AG10803 (cell line): Measurements from ENCODE around the gene IGF1R.

Source experiments
- DNase-seq: peaks from one replicate; pipeline ENCODE4 v3.0.0; 2010; ENCODE audit warnings: low read depth
- H3K4me3 ChIP-seq: 2 replicates; pipeline ENCODE4 v1.5.1; 2011; ENCODE audit warnings: mild to moderate bottlenecking, low read length, control low read depth
- TF ChIP-seq, protein P1 (sequence below): conservative IDR thresholded peaks from 2 replicates; pipeline ENCODE4 v1.5.1; 2011; ENCODE audit warnings: mild to moderate bottlenecking, low read length, control low read depth, inconsistent platforms

Gene IGF1R

DNA sequence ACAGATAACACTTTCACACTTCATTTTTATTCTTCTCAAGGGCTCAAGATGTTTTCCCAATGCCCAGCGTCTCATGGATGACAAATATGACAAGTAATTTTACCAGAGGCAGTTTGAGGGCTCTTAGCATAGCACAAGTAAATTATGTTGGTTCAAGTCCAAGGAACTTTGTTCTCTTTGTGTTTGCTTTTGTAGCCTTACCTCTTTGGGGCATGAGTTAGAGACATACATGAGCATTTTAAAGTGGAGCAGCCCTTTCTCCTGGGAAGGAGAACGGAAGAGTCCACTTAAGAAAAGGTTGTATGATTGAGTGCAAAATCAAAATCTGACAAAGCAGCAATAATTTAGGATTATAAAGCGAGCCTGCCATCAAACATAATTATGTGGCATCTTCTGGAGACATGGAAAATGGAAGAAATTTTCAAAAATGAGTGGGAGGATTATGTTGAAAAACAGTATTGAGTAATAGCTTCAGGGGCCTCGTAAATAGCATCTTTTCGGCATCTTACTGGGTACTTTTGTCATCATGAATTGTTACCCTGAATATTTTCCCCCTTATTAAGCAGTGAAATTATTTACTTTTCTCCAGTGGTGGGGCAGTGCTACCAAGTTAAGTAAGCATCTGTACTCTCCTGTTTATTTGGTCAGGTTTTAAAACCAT, 293.4 kb downstream of the IGF1R start:
- DNase-seq: no peak
- TF ChIP-seq, protein P1, sequence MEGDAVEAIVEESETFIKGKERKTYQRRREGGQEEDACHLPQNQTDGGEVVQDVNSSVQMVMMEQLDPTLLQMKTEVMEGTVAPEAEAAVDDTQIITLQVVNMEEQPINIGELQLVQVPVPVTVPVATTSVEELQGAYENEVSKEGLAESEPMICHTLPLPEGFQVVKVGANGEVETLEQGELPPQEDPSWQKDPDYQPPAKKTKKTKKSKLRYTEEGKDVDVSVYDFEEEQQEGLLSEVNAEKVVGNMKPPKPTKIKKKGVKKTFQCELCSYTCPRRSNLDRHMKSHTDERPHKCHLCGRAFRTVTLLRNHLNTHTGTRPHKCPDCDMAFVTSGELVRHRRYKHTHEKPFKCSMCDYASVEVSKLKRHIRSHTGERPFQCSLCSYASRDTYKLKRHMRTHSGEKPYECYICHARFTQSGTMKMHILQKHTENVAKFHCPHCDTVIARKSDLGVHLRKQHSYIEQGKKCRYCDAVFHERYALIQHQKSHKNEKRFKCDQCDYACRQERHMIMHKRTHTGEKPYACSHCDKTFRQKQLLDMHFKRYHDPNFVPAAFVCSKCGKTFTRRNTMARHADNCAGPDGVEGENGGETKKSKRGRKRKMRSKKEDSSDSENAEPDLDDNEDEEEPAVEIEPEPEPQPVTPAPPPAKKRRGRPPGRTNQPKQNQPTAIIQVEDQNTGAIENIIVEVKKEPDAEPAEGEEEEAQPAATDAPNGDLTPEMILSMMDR: no peak
- H3K4me3 ChIP-seq: no peak overlapping the region

DNA sequence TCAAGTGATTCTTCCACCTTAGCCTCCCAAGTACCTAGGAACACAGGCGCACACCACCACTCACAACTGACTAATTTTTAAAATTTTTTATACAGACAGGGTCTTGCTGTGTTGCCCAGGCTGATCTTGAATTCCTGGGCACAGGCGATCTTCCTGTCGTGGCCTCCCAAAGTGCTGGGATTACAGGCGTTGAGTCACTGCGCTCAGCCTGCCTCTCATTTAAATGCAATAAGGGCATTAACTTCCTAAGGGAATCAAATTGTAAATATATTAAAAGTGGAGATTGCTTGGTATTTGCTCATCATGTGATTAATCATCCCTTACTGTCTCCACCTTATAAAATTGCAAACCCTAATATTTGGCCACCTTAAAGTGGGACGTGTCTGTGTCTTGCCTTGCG, 294.1 kb downstream of the IGF1R start:
- no peak for DNase-seq
- H3K4me3 ChIP-seq: no peak overlapping the region
- TF ChIP-seq, protein P1: no peak

- DNase-seq: no peak
- H3K4me3 ChIP-seq: no peak overlapping the region
- TF ChIP-seq, protein P1: no peak
Observed at GRCh38 chr15:98943051-98943508, 294.7 kb downstream of the IGF1R start.

- H3K4me3 ChIP-seq: no peak overlapping the region
- DNase-seq: peak; percentile 40
- TF ChIP-seq, protein P1: no peak
Observed at GRCh38 chr15:98943601-98944151, 295.3 kb downstream of the IGF1R start.

GRCh38 chr15:98946301-98947255, 298.2 kb downstream of the IGF1R start:
- TF ChIP-seq, protein P1: no peak
- peak; percentile 44 for DNase-seq
- H3K4me3 ChIP-seq: no peak overlapping the region

GRCh38 chr15:98948456-98948855, 300.1 kb downstream of the IGF1R start:
- no peak overlapping the region for H3K4me3 ChIP-seq
- no peak for DNase-seq
- TF ChIP-seq, protein P1: no peak
